Measurements from ENCODE around the gene ARL6IP1.
A peak's percentile ranks its signal among the peaks of the same experiment; 100 is the strongest.

Gene ARL6IP1

GRCh38 chr16:18809165-18809564, 7.8 kb upstream of the ARL6IP1 start:
- no peak for TF ChIP-seq YY1 (IDR thresholded peaks at IDR 0.05; ENCODE audit: insufficient read depth, insufficient read length)
- TF ChIP-seq SUZ12 (IDR thresholded peaks at IDR 0.05; ENCODE audit: extremely low read depth, insufficient read depth, insufficient read length): no peak
- TF ChIP-seq ZNF274 (IDR thresholded peaks at IDR 0.05; ENCODE audit: low read depth, low read length): no peak
- Histone ChIP-seq H3K9me3 (ENCODE audit: insufficient read depth, low read length) (no peaks in the 10 kb centered on the region), H3K27me3 (ENCODE audit: insufficient read depth, insufficient read length) (no peaks in the 10 kb centered on the region), H3K4me3 (ENCODE audit: insufficient read length, low read depth) (no peak overlapping the region), H3K9ac (ENCODE audit: insufficient read length, low read depth) (no peak overlapping the region), H3K4me1 (ENCODE audit: insufficient read depth, insufficient read length) (no peaks in the 10 kb centered on the region), H3K36me3 (ENCODE audit: insufficient read depth, insufficient read length, low read length) (peaks cover 61% of the 10 kb centered on the region)
- no peak for DNase-seq (ENCODE audit: low read depth, low spot score)

- Histone ChIP-seq H3K36me3 (ENCODE audit: insufficient read depth, insufficient read length, low read length) (peaks cover 43% of the 10 kb centered on the region), H3K9ac (ENCODE audit: insufficient read length, low read depth) (no peak overlapping the region)
Observed at GRCh38 chr16:18805257-18805773, 4.0 kb upstream of the ARL6IP1 start.

GRCh38 chr16:18804540-18804939, 3.2 kb upstream of the ARL6IP1 start:
- Histone ChIP-seq H3K4me1 (ENCODE audit: insufficient read depth, insufficient read length) (no peaks in the 10 kb centered on the region), H3K36me3 (ENCODE audit: insufficient read depth, insufficient read length, low read length) (peaks cover 43% of the 10 kb centered on the region), H3K9me3 (ENCODE audit: insufficient read depth, low read length) (no peaks in the 10 kb centered on the region), H3K27me3 (ENCODE audit: insufficient read depth, insufficient read length) (no peaks in the 10 kb centered on the region), H3K9ac (ENCODE audit: insufficient read length, low read depth) (no peak overlapping the region), H3K4me3 (ENCODE audit: insufficient read length, low read depth) (no peak overlapping the region)
- TF ChIP-seq YY1 (IDR thresholded peaks at IDR 0.05; ENCODE audit: insufficient read depth, insufficient read length) (no peak), SUZ12 (IDR thresholded peaks at IDR 0.05; ENCODE audit: extremely low read depth, insufficient read depth, insufficient read length) (no peak), ZNF274 (IDR thresholded peaks at IDR 0.05; ENCODE audit: low read depth, low read length) (no peak)
- DNase-seq (ENCODE audit: low read depth, low spot score): no peak

More at GRCh38 chr16:18805257-18805773, 4.0 kb upstream of the ARL6IP1 start:
- Histone ChIP-seq H3K27me3 (ENCODE audit: insufficient read depth, insufficient read length) (no peaks in the 10 kb centered on the region), H3K4me3 (ENCODE audit: insufficient read length, low read depth) (no peak overlapping the region), H3K4me1 (ENCODE audit: insufficient read depth, insufficient read length) (no peaks in the 10 kb centered on the region), H3K9me3 (ENCODE audit: insufficient read depth, low read length) (no peaks in the 10 kb centered on the region)
- DNase-seq (ENCODE audit: low read depth, low spot score): no peak
- TF ChIP-seq SUZ12 (IDR thresholded peaks at IDR 0.05; ENCODE audit: extremely low read depth, insufficient read depth, insufficient read length) (no peak), ZNF274 (IDR thresholded peaks at IDR 0.05; ENCODE audit: low read depth, low read length) (no peak), YY1 (IDR thresholded peaks at IDR 0.05; ENCODE audit: insufficient read depth, insufficient read length) (no peak)

GRCh38 chr16:18803569-18804462, 2.5 kb upstream of the ARL6IP1 start:
- H3K27me3 ChIP-seq (ENCODE audit: insufficient read depth, insufficient read length): no peaks in the 10 kb centered on the region
- H3K36me3 ChIP-seq (ENCODE audit: insufficient read depth, insufficient read length, low read length): peaks cover 42% of the 10 kb centered on the region
- H3K4me1 ChIP-seq (ENCODE audit: insufficient read depth, insufficient read length): no peaks in the 10 kb centered on the region
- H3K9me3 ChIP-seq (ENCODE audit: insufficient read depth, low read length): no peaks in the 10 kb centered on the region
- no peak overlapping the region for H3K9ac ChIP-seq (ENCODE audit: insufficient read length, low read depth)
- no peak overlapping the region for H3K4me3 ChIP-seq (ENCODE audit: insufficient read length, low read depth)
- no peak for DNase-seq (ENCODE audit: low read depth, low spot score)
- TF ChIP-seq ZNF274 (IDR thresholded peaks at IDR 0.05; ENCODE audit: low read depth, low read length) (no peak), YY1 (IDR thresholded peaks at IDR 0.05; ENCODE audit: insufficient read depth, insufficient read length) (no peak), SUZ12 (IDR thresholded peaks at IDR 0.05; ENCODE audit: extremely low read depth, insufficient read depth, insufficient read length) (no peak)

GRCh38 chr16:18802767-18803343, 1.5 kb upstream of the ARL6IP1 start:
- H3K4me1 ChIP-seq (ENCODE audit: insufficient read depth, insufficient read length): no peaks in the 10 kb centered on the region
- H3K9me3 ChIP-seq (ENCODE audit: insufficient read depth, low read length): no peaks in the 10 kb centered on the region
- H3K36me3 ChIP-seq (ENCODE audit: insufficient read depth, insufficient read length, low read length): peaks cover 42% of the 10 kb centered on the region

GRCh38 chr16:18800775-18801144, 589 bp downstream of the ARL6IP1 start:
- peak overlapping the region; percentile 96 for H3K9ac ChIP-seq (ENCODE audit: insufficient read length, low read depth)
- no peak for TF ChIP-seq ZNF274 (IDR thresholded peaks at IDR 0.05; ENCODE audit: low read depth, low read length)
- no peak for TF ChIP-seq YY1 (IDR thresholded peaks at IDR 0.05; ENCODE audit: insufficient read depth, insufficient read length)
- H3K4me1 ChIP-seq (ENCODE audit: insufficient read depth, insufficient read length): no peaks in the 10 kb centered on the region
- no peak for DNase-seq (ENCODE audit: low read depth, low spot score)
- H3K27me3 ChIP-seq (ENCODE audit: insufficient read depth, insufficient read length): no peaks in the 10 kb centered on the region
- no peaks in the 10 kb centered on the region for H3K9me3 ChIP-seq (ENCODE audit: insufficient read depth, low read length)
- H3K36me3 ChIP-seq (ENCODE audit: insufficient read depth, insufficient read length, low read length): peaks cover 49% of the 10 kb centered on the region
- peak overlapping the region; percentile 98 for H3K4me3 ChIP-seq (ENCODE audit: insufficient read length, low read depth)

More at GRCh38 chr16:18802767-18803343, 1.5 kb upstream of the ARL6IP1 start:
- TF ChIP-seq YY1 (IDR thresholded peaks at IDR 0.05; ENCODE audit: insufficient read depth, insufficient read length) (no peak), SUZ12 (IDR thresholded peaks at IDR 0.05; ENCODE audit: extremely low read depth, insufficient read depth, insufficient read length) (no peak), ZNF274 (IDR thresholded peaks at IDR 0.05; ENCODE audit: low read depth, low read length) (no peak)
- H3K9ac ChIP-seq (ENCODE audit: insufficient read length, low read depth): no peak overlapping the region
- DNase-seq (ENCODE audit: low read depth, low spot score): no peak
- H3K4me3 ChIP-seq (ENCODE audit: insufficient read length, low read depth): no peak overlapping the region
- H3K27me3 ChIP-seq (ENCODE audit: insufficient read depth, insufficient read length): no peaks in the 10 kb centered on the region

- Histone ChIP-seq H3K9ac (ENCODE audit: insufficient read length, low read depth) (peak overlapping the region; percentile 96), H3K36me3 (ENCODE audit: insufficient read depth, insufficient read length, low read length) (peaks cover 54% of the 10 kb centered on the region)
- no peak for DNase-seq (ENCODE audit: low read depth, low spot score)
Observed at GRCh38 chr16:18800293-18800692, 1.1 kb downstream of the ARL6IP1 start.

More at GRCh38 chr16:18800293-18800692, 1.1 kb downstream of the ARL6IP1 start:
- no peak for TF ChIP-seq ZNF274 (IDR thresholded peaks at IDR 0.05; ENCODE audit: low read depth, low read length)
- TF ChIP-seq SUZ12 (IDR thresholded peaks at IDR 0.05; ENCODE audit: extremely low read depth, insufficient read depth, insufficient read length): no peak
- no peak for TF ChIP-seq YY1 (IDR thresholded peaks at IDR 0.05; ENCODE audit: insufficient read depth, insufficient read length)
- no peaks in the 10 kb centered on the region for H3K9me3 ChIP-seq (ENCODE audit: insufficient read depth, low read length)
- no peaks in the 10 kb centered on the region for H3K27me3 ChIP-seq (ENCODE audit: insufficient read depth, insufficient read length)
- no peaks in the 10 kb centered on the region for H3K4me1 ChIP-seq (ENCODE audit: insufficient read depth, insufficient read length)
- H3K4me3 ChIP-seq (ENCODE audit: insufficient read length, low read depth): peak overlapping the region; percentile 98
